Brain microvascular endothelial cell (primary cell): ENCODE measurements around the gene LAMB1.
A peak's percentile ranks its signal among the peaks of the same experiment; 100 is the strongest.

Source experiments
- DNase-seq: peaks from one replicate; pipeline ENCODE4 v3.0.0-alpha.2; 2020
- H3K27ac ChIP-seq: fragments of 250-450 bp; sonication (Bioruptor Pico); 2 replicates; pipeline ENCODE4 v1.5.1; 2020; ENCODE audit warnings: mild to moderate bottlenecking, moderate library complexity
- H3K27me3 ChIP-seq: fragments of 250-450 bp; sonication (Bioruptor Pico); replicated peaks from 2 replicates; pipeline ENCODE4 v1.5.1; 2020; ENCODE audit warnings: mild to moderate bottlenecking
- H3K36me3 ChIP-seq: fragments of 250-450 bp; sonication (Bioruptor Pico); replicated peaks from 2 replicates; pipeline ENCODE4 v1.5.1; 2020; ENCODE audit warnings: mild to moderate bottlenecking
- H3K4me3 ChIP-seq: 2 replicates; pipeline ENCODE4 v1.5.1; 2011; ENCODE audit warnings: low read depth, mild to moderate bottlenecking, control low read depth, low read length, moderate library complexity
- in situ Hi-C: cut with HindIII; loops from 2 replicates; pipeline ENCODE4 v1.10.0; 2017; ENCODE audit warnings: low sequenced_read_pairs, low pct_ligation_motif_present
- TF ChIP-seq, protein P1 (sequence below): IDR thresholded peaks from 2 replicates; pipeline ENCODE4 v1.5.1; 2011; ENCODE audit warnings: low read depth, mild to moderate bottlenecking, moderate library complexity, low read length, control low read depth, inconsistent platforms; ENCODE audit errors: missing control alignments

LAMB1 gene

GRCh38 chr7:107946451-107946850 lies 56.5 kb downstream of the LAMB1 start:
- H3K36me3 ChIP-seq = peaks cover 85% of the 10 kb centered on the region
- peak; percentile 35 for DNase-seq
- in situ Hi-C loops = no loop called here
- H3K27me3 ChIP-seq = no peaks in the 10 kb centered on the region
- peak overlapping the region; percentile 20 for H3K27ac ChIP-seq
- no peak overlapping the region for H3K4me3 ChIP-seq
- TF ChIP-seq, protein P1, sequence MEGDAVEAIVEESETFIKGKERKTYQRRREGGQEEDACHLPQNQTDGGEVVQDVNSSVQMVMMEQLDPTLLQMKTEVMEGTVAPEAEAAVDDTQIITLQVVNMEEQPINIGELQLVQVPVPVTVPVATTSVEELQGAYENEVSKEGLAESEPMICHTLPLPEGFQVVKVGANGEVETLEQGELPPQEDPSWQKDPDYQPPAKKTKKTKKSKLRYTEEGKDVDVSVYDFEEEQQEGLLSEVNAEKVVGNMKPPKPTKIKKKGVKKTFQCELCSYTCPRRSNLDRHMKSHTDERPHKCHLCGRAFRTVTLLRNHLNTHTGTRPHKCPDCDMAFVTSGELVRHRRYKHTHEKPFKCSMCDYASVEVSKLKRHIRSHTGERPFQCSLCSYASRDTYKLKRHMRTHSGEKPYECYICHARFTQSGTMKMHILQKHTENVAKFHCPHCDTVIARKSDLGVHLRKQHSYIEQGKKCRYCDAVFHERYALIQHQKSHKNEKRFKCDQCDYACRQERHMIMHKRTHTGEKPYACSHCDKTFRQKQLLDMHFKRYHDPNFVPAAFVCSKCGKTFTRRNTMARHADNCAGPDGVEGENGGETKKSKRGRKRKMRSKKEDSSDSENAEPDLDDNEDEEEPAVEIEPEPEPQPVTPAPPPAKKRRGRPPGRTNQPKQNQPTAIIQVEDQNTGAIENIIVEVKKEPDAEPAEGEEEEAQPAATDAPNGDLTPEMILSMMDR = peak; percentile 10

- Histone ChIP-seq H3K27me3 (no peaks in the 10 kb centered on the region), H3K4me3 (no peak overlapping the region), H3K36me3 (peaks cover 85% of the 10 kb centered on the region), H3K27ac (no peak overlapping the region)
- no peak for DNase-seq
- TF ChIP-seq, protein P1 = no peak
- in situ Hi-C loops = no loop called here
Observed at GRCh38 chr7:107945332-107945731, 57.6 kb downstream of the LAMB1 start.

DNA sequence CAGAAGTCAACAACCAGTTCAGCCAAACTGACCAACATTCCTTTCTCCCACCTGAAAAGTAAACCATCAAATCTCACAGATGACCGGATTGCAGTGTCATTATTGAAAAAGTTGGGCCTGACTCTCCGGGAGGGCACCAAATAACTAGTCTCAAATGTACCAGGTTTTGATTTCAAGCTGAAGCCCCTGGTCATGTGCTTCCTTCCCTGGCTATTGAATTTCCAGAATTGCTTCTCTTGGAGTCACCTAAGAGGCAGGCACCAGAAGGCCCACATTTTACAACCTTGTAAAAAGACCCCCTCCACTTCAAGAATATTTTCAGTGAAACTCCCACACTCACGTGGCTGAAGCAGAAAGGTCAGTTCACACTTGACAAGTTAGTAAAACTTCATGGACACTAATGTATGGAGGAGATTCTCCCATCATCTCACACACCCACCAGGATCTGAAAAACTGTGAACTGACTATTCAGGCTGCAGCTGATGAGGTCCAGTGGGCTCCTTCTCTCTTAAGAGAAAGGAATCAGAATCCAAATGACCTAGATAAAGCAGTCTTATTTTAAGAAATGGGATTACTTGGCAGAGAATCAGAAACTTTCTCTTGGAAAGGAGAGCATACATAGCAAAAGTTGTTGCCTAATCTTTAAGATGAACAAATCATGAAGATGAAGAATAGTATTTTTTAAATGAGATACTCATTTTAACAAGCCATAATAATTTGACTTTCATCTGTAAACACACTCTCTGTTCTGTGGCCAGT lies 58.4 kb downstream of the LAMB1 start:
- Histone ChIP-seq H3K36me3 (peaks cover 85% of the 10 kb centered on the region), H3K27me3 (no peaks in the 10 kb centered on the region), H3K4me3 (no peak overlapping the region), H3K27ac (no peak overlapping the region)
- TF ChIP-seq, protein P1 = no peak
- DNase-seq = no peak
- in situ Hi-C loops = no loop called here

DNA sequence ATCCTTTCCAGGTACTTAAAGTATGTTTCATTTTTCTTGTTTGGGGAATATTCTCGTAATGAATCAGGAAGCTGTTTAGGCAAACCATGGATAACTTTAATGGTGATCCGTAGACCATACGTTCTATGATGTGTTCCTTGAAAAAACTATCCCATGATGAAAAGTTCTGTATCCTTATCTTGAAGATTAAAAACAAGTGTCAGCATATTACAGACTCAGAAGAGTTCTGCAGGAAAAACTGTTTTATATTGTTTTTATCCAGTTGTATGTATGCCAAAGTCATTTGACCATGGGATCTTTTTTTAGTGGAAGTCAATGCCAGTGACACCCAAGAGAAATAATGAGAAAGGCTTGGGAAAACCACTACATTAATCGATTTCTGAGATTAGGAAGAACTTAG lies 59.9 kb downstream of the LAMB1 start:
- Histone ChIP-seq H3K36me3 (peaks cover 87% of the 10 kb centered on the region), H3K27me3 (no peaks in the 10 kb centered on the region), H3K27ac (no peak overlapping the region), H3K4me3 (no peak overlapping the region)
- in situ Hi-C loops = no loop called here
- no peak for DNase-seq
- TF ChIP-seq, protein P1 = no peak

DNA sequence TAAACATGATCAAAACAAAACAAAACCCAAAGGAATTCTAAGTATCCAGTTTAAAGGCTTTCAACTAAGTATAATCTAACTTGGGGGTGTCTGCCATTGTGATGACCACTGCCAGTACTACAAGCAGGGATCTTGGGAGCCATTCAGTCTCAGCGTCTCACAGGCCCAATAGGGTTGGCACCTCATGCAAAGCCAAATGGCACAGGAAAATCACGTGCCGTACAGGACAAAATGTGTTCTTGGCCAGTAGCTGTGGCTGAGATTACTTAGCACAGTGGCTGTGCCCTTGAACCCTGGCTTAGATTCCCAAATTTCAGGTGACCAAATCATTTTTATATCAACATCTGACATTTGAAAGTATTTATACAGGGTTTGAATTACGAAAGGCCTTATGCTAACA lies 62.0 kb downstream of the LAMB1 start:
- Histone ChIP-seq H3K4me3 (no peak overlapping the region), H3K27me3 (no peaks in the 10 kb centered on the region), H3K27ac (no peak overlapping the region), H3K36me3 (peaks cover 90% of the 10 kb centered on the region)
- TF ChIP-seq, protein P1 = no peak
- no peak for DNase-seq
- in situ Hi-C loops = no loop called here
